Neural cell (in vitro differentiated cells): ENCODE measurements around the gene TNF.

Experiments used
- EP300 ChIP-seq: fragments of 450-650 bp; conservative IDR thresholded peaks from 2 replicates; pipeline ENCODE4 v1.6.1; 2014; ENCODE audit warnings: antibody characterized with exemption, mild to moderate bottlenecking, moderate library complexity; ENCODE audit not compliant: poor library complexity, severe bottlenecking
- POLR2AphosphoS5 ChIP-seq: IDR thresholded peaks from 2 replicates; pipeline ENCODE4 v1.6.1; 2012

- TF ChIP-seq EP300 (no peak), POLR2AphosphoS5 (no peak)
These were observed 26.9 kb upstream of the TNF start for GRCh38 chr6:31548544-31548873.
